GM21447 (cell line): ENCODE measurements around the gene SEMA3F.

Experiments
- ATAC-seq: cut with Tn5 transposase; IDR thresholded peaks from one replicate; pipeline ENCODE4 v1.9.1; 2021; ENCODE audit not compliant: unreplicated experiment

Gene SEMA3F

DNA sequence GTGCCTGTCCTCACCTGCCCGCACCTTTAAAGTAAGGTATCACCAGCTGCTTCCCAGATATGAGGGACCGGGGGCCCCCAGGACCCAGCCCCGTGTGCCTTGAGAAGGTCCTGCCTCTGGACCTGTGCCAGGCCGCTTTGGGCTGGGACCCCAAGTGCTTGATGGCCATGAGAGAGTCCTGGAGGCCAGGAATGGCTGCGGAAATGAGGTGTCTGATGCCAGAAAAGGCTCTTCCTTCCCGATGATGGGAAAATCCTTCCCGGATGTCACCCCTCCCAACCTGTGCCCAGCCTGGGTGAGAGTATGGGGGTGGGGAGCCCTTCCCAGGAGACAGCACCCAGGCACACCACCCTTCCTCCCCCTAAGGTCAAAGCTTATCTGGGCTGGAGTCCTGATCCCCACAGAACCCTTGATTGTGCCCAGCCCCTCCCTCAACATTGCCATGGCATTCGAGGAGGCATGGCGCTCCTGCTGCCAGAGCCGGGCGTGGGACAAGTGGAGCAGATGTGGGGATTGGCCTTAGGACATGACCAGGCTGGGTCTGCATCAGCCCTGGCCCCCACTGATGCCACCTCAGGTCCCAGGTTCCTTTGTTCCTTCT, 14.2 kb downstream of the SEMA3F start:
- ATAC-seq: no peak

DNA sequence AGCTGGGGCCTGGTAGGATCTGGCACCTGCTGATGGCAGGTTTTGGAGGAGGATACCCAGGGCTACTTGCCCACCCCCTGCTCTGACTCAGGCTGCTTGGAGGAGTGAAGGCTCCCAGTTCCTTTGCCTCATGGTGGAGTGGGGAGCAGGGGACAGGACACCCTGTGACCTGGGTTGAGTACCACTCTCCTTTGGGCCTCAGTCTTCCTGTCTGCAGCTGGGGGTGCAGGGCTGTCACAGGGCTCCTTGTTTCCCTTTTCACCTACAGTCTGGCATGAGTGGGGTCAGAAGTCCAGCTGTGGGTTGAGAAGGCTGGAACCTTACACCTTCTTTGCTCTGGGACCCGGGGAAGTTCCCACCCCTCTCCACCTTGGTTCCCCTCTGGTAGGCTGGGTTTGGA, 14.7 kb downstream of the SEMA3F start:
- ATAC-seq: no peak

GRCh38 chr3:50170689-50171088, 15.6 kb downstream of the SEMA3F start:
- ATAC-seq: no peak

DNA sequence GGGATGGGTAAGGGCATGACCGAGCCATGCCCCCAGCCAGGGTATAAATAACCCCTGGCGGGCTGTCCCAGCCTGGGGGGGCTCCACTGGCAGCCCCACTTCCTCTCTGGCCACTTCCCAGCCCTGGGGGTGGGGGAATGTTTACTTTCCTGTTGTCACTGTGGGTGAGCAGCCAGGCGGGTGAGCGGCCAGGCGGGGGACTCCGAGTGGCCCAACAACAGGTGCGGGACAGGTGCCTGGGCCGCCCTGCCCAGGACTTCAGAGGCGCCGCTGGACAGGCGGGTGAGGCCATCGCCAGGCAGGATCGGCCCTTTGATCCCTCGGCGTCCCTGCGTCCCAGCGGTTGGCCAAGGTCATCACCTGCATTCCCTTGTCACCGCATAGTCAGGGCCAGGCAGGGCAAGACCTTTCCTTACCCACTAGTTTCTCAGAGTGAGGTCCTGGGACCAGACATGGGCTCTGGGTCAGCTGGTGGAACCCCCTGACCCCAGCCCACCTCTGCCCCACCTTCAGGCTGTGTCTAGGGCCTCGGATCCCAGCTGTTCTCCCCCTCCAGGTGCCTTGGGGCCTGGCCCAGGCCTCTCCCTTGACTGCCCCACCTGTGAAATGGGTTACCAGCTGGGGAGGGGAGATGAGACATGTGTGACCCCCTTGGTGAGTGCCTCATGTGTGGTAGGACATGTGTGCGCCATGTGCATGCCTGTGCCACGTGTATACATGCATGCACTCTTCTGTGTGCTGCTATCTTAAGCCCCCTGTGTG, 16.6 kb downstream of the SEMA3F start:
- ATAC-seq: no peak

DNA sequence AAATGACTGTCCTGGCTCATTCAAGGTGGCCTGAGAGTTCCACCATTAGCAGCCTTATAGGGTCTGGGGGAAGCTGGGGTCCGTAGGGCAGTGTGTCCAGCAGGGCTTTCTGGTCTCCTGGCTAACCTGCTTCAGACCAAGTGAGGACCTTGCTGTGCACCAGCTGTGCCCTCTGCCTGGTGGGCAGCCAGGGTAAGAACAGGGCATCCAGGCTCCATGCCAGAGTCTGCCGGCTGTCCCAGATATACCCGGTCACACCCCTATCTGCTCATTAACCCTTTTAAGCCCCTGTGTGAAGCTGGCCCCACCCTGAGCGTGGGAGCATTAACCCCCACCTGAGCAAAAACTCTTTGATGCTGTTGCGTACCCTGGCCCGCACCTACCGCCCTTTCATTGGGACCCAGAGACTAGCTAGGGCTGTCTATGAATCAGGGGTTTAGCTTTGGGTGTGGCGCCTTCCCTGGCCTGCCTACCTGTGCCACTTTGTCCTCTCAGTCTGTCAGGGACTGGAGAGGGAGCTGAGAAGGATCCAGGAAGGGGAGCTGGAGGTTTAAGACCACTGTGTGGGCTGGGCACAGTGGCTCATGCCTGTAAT, 17.6 kb downstream of the SEMA3F start:
- no peak for ATAC-seq

GRCh38 chr3:50173685-50174516, 18.8 kb downstream of the SEMA3F start:
- ATAC-seq: no peak

GRCh38 chr3:50174517-50174895, 19.4 kb downstream of the SEMA3F start:
- ATAC-seq: no peak

DNA sequence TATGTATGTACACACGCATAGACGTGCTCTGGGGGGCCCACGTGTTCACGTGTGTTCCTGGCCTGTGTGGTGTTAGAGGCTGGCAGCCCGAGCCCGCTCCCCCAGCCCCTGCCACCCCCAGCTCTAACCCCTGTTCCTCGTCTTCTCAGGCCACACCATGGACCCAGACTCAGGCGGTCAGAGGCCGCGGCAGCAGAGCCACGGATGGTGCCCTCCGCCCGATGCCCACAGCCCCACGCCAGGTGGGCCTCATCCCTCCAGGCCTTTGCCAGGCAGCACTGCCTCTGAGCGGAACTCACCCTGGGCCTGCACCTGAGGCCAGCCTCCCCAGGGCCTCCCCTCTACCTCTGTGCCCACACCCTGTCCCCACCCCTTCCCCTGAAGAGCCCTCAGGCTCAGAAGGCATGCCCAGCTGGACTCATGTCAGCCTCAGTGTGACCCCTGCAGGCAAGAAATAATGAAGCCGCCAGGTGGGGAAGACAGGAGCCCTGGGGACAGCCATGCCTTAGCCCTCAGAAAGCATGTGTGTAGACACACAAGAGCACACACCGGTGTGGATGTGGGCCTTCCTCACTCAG, 19.9 kb downstream of the SEMA3F start:
- ATAC-seq: no peak

GRCh38 chr3:50177346-50177745, 22.2 kb downstream of the SEMA3F start:
- no peak for ATAC-seq

GRCh38 chr3:50179710-50180109, 24.6 kb downstream of the SEMA3F start:
- no peak for ATAC-seq

GRCh38 chr3:50181985-50182384, 26.9 kb downstream of the SEMA3F start:
- no peak for ATAC-seq

DNA sequence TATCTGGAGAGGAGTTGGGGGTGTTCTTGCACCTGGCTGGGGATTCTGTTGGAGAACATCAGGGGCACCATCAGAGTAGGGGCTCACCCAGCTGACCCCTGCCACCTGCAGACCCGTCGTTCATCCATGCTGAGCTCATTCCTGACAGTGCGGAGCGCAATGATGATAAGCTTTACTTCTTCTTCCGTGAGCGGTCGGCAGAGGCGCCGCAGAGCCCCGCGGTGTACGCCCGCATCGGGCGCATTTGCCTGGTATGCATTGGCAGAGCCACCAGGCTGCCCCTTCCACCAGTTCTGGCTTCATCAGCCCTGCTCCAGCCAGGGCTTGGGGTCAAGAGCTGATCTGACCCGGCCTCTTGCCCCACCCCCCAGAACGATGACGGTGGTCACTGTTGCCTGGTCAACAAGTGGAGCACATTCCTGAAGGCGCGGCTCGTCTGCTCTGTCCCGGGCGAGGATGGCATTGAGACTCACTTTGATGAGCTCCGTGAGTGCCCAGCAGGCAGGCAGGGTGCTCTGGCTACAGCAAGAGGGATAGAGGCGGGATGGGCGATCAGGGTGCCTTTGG, 27.5 kb downstream of the SEMA3F start:
- no peak for ATAC-seq

- no peak for ATAC-seq
These were observed 28.6 kb downstream of the SEMA3F start for GRCh38 chr3:50183755-50184154.

DNA sequence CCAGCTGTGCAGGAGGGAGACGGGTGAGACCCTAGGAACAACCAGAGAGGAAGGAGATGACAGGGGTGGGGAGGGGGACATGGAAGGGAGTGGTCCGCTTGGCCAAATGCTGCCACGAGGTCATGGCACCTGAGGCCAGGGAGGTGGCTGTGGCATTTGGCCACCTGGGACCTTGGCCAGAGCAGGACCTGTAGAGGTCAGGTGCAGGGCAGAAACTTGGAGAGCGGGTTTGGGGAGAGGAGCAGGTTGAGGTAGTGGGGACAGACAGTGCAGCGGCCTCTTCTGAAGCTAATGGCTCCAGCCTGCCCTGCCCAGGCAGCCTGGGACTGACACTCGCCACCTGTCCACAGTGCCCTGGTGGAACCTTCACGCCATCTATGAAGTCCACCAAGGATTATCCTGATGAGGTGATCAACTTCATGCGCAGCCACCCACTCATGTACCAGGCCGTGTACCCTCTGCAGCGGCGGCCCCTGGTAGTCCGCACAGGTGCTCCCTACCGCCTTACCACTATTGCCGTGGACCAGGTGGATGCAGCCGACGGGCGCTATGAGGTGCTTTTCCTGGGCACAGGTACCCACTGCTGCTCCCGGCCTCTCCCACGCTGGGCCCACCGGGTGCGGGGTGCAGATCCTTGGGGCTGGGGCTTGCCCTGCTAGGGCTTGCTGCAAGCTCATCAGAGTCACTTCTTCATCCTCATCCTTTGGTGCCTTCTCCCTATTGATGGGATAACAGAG, 29.3 kb downstream of the SEMA3F start:
- ATAC-seq: no peak

- no peak for ATAC-seq
These were observed 30.1 kb downstream of the SEMA3F start for GRCh38 chr3:50185230-50185629.

DNA sequence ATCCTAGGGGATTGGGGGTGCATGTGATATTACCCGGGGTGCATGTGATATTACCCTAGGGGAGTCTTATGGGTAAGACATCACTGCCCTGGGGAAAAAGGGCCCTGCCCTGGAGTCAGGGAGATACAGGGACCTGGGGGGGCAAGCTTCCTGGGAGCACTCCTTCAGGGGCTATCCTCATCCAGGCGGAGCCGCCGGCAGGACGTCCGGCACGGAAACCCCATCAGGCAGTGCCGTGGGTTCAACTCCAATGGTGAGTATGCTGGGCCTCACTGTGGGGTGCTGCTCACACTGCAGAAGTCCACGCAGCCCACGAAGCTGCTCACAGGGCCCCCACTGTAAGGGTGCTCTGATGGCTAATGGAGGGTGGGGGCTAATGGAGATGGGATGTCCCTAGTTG, 31.0 kb downstream of the SEMA3F start:
- ATAC-seq: no peak

DNA sequence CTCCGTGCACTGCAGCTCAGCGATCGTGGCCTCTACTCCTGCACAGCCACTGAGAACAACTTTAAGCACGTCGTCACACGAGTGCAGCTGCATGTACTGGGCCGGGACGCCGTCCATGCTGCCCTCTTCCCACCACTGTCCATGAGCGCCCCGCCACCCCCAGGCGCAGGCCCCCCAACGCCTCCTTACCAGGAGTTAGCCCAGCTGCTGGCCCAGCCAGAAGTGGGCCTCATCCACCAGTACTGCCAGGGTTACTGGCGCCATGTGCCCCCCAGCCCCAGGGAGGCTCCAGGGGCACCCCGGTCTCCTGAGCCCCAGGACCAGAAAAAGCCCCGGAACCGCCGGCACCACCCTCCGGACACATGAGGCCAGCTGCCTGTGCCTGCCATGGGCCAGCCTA, 32.6 kb downstream of the SEMA3F start:
- ATAC-seq: no peak

GRCh38 chr3:50189274-50189673, 34.1 kb downstream of the SEMA3F start:
- no peak for ATAC-seq

DNA sequence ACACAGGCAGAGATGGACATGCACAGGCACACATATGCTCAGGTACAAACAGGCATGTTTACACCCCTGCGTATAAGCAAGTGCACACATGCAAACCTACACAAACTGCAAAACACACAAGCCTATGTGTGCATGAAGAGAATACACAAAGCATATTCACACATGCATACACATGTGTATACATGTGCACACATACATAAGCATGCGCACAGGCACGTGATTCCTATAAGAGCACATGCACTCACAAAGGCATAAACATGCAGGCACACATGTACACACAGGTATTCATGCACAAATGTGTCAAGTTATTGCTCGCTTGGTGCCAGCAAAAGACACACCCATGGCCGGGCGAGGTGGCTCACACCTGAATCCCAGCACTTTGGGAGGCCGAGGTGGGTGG, 34.9 kb downstream of the SEMA3F start:
- no peak for ATAC-seq

DNA sequence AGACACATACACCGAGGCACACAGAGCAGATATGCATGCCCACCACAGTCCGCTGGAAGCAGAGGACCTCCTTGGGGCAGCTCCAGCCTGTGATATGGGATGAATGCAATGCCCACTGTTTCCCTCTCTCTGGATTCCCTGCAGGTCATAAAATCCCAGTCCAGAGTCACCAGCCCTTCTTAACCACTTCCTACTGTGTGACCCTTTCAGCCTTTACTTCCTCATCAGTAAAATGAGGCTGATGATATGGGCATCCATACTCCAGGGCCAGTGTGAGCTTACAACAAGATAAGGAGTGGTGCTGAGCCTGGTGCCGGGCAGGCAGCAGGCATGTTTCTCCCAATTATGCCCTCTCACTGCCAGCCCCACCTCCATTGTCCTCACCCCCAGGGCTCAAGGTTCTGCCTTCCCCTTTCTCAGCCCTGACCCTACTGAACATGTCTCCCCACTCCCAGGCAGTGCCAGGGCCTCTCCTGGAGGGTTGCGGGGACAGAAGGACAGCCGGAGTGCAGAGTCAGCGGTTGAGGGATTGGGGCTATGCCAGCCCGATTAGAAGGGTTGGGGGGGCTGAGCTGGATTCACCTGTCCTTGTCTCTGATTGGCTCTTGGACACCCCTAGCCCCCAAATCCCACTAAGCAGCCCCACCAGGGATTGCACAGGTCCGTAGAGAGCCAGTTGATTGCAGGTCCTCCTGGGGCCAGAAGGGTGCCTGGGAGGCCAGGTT, 36.0 kb downstream of the SEMA3F start, which contains the start of gene GNAT1:
TSS of gene GNAT1 (plus strand) at position 675 of the 725 bp plus-strand sequence. CDS start 116 bp downstream, outside the sequence.
- no peak for ATAC-seq
